ENCODE results near the gene ARRDC4. TPM values are rescaled to one million over a fixed set of nuclear protein-coding genes. Genes with fewer than 3 reads are reported as not detected.

The ARRDC4 gene
- total RNA-seq, 1 experiment from 2014 or later, result 8.7 TPM

GRCh38 chr15:97998307-97999071 is 38.0 kb downstream of the ARRDC4 start:
- no peak overlapping the region for H2AK5ac ChIP-seq (ENCODE audit: insufficient read length, low read length)
- H2BK15ac ChIP-seq (ENCODE audit: low read depth, low read length), result no peak overlapping the region
- H3K27me3 ChIP-seq (ENCODE audit: insufficient read depth, low read length), result no peaks in the 10 kb centered on the region
- peaks cover 2% of the 10 kb centered on the region for H4K20me1 ChIP-seq (ENCODE audit: control insufficient read depth, insufficient read depth, insufficient read length)
- H2AFZ ChIP-seq (ENCODE audit: low read length), result no peak overlapping the region
- WGBS (ENCODE audit: extremely low coverage, insufficient read length, low lambda C conversion rate), result 100% methylated on average over 1 of the region's 5 CpGs
- H3K4me3 Mint-ChIP-seq, result no peak overlapping the region
- no peaks in the 10 kb centered on the region for H3K36me3 Mint-ChIP-seq (ENCODE audit: insufficient read depth in 1 of 3, low read depth in 3 of 3)
- no peak overlapping the region for H3K18ac ChIP-seq (ENCODE audit: insufficient read length, low read depth, low read length)
- no peak for TF ChIP-seq CTCF (conservative IDR thresholded peaks at IDR 0.05)
- no peaks in the 10 kb centered on the region for H3K23me2 ChIP-seq (ENCODE audit: insufficient read length, low read depth, low read length, poor library complexity, severe bottlenecking)
- H2BK5ac ChIP-seq (ENCODE audit: insufficient read length, low read length), result no peak overlapping the region
- H3K27ac Mint-ChIP-seq, result no peak overlapping the region
- H4K91ac ChIP-seq (ENCODE audit: insufficient read length, low read depth, low read length), result no peak overlapping the region
- no peaks in the 10 kb centered on the region for H3K79me1 ChIP-seq (ENCODE audit: insufficient read depth, low read depth, low read length, poor library complexity, severe bottlenecking)
- H4K8ac ChIP-seq (replicated peaks; ENCODE audit: insufficient read length, low read depth, low read length), result no peak overlapping the region
- no peak overlapping the region for H3T11ph ChIP-seq (ENCODE audit: low read length)
- no peaks in the 10 kb centered on the region for H3K4me1 ChIP-seq (ENCODE audit: insufficient read depth, low read length)
- H4K5ac ChIP-seq (ENCODE audit: insufficient read length, low read depth, low read length), result no peak overlapping the region
- no peak overlapping the region for H2BK120ac ChIP-seq (ENCODE audit: low read depth, low read length, poor library complexity, severe bottlenecking)
- H2BK20ac ChIP-seq (ENCODE audit: low read depth, low read length, poor library complexity, severe bottlenecking), result no peak overlapping the region
- no peak overlapping the region for H2BK12ac ChIP-seq (ENCODE audit: insufficient read length, low read depth, low read length)
- no peak overlapping the region for H3K14ac ChIP-seq (ENCODE audit: insufficient read depth, low read length)
- no peak overlapping the region for H3K27ac ChIP-seq (ENCODE audit: insufficient read length, low read depth, low read length)
- no peak overlapping the region for H3K4ac ChIP-seq (ENCODE audit: low read depth, low read length)
- no peaks in the 10 kb centered on the region for H3K9me3 Mint-ChIP-seq
- H3K4me2 ChIP-seq (ENCODE audit: insufficient read depth, insufficient read length, low read length), result no peak overlapping the region
- H3K56ac ChIP-seq (ENCODE audit: insufficient read length, low read depth, low read length), result no peak overlapping the region
- no peaks in the 10 kb centered on the region for H3K27me3 Mint-ChIP-seq (ENCODE audit: low read depth)
- H3K9ac ChIP-seq (ENCODE audit: extremely low read depth, insufficient read length, low read length), result no peak overlapping the region
- no peaks in the 10 kb centered on the region for H3K9me3 ChIP-seq (ENCODE audit: control insufficient read depth, low read depth, low read length)
- DNase-seq, result no peak
- peaks cover 0 to 3% of the 10 kb centered on the region in 2 experiments; a peak in 1 of 4 replicates for H3K4me1 Mint-ChIP-seq
- no peaks in the 10 kb centered on the region for H3K79me2 ChIP-seq (ENCODE audit: insufficient read depth, low read length)
- no peak overlapping the region for H3K23ac ChIP-seq (ENCODE audit: insufficient read length, low read depth, low read length)
